HG03095 (cell line): Measurements from ENCODE around the gene LCN2.

Experiments
- ATAC-seq: cut with Tn5 transposase; IDR thresholded peaks from one replicate; pipeline ENCODE4 v1.9.1; 2021; ENCODE audit warnings: moderate library complexity; ENCODE audit not compliant: unreplicated experiment

The LCN2 gene

DNA sequence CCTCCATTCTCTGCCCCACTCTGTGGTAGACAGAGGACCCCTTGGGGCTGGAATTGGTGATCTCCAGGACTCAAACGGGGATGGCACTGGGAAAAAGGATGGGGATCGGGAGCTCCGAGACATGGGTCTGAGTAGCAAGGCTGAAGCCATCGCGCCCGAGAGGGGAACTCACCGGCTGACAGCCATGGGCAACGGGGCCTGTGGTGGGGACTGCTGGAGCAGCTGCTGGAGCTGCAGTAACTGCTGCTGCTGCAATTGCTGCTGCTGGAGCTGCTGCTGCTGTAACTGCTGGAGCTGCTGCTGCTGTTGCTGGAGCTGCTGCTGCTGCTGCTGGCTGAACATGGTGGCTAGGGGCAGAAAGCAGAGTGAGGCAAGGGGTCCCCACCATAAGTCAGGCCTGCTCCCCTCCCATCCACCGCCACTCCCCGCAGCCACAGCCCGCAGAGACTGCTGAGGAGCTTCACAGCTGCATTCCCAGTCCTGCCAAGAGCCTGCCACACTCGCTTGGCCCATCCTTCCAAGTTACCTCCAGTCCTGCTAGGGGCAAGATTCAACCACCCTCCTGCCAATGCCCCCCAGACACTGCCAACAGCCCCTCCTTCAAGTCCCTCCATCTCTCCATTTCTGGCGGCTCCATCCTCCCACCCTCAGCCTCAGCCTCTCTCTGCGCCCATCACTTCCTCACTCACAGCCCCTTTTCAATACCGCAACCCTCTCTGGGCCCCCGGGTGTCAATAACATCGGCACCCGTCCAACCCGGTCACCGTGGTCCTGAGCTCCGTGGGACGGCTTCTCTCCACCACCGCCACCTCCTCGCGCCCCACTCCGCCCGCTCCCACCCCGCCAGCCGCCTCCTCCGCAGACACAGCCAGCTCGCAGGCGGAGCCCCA, 41.5 kb downstream of the LCN2 start:
- ATAC-seq = peak; percentile 7

DNA sequence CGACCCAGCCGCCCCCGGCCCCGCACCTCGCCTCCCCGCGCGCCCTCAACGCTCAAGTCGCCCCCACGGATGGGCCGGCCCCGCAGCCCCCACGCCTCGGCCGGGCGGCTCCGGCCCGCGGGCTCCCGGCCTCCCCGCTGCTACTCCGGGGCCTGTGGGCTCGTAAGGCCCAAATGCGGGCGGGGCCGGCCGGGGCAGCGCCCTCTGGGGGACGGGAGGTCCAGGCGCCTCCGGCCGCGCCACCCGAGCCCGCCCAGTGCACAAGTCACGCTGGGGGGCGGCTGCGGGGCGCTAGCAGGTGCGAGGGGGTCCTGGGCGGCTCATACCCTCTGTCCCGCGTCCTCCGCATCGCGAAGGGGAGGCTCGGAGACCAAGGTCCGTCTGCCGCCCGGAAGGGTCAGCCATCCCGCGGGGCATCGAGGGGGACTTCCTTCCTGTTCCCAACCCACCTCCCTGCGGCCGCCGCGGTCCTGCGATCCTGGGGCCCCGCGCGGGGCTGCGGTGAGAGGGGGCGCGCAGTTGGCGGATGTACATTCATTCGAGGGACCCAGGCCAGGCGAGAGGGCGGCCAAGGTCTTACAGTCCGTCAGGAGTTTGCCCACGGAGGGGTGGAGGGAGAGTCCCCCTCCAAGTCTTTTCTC, 42.3 kb downstream of the LCN2 start, which contains the start of gene CIZ1:
Gene CIZ1, minus strand, starts transcription at position 167 of the 641 bp plus-strand sequence. CDS start 715 bp downstream, outside the sequence.
- peak; percentile 67 for ATAC-seq

DNA sequence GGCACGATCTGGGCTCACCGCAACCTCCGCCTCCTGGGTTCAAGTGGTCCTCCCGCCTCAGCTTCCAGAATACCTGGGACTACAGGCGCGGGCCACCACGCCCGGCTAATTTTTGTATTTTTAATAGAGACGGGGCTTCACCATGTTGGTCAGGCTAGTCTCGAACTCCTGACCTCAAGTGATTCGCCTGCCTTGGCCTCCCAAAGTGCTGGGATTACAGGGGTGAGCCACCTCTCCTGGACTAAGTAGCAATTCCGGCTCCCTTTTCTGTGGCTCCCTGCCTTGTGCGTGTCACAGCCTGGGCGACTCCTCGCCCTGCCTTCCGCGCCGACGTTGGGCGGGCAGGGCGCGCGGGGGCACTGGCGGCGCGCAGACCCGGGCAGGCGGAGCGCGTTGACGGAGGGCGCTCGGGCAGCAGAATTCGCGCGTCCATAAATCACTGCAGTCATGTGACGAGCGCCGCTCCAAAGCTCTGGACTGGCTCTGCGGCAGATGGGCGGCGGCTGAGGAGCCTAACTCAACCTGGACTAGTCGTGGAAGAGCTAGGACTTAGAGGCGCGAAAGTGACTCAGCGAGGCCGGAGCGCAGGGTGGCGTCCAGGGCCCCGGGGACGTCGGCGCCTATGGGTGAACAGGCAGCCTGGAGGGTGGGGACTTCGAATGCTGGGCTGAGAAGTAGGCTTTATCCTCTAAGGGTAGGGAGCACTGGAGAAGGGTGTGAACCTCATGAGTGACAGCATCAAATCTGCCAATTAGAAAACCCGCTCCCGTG, 43.5 kb downstream of the LCN2 start:
- ATAC-seq = no peak

DNA sequence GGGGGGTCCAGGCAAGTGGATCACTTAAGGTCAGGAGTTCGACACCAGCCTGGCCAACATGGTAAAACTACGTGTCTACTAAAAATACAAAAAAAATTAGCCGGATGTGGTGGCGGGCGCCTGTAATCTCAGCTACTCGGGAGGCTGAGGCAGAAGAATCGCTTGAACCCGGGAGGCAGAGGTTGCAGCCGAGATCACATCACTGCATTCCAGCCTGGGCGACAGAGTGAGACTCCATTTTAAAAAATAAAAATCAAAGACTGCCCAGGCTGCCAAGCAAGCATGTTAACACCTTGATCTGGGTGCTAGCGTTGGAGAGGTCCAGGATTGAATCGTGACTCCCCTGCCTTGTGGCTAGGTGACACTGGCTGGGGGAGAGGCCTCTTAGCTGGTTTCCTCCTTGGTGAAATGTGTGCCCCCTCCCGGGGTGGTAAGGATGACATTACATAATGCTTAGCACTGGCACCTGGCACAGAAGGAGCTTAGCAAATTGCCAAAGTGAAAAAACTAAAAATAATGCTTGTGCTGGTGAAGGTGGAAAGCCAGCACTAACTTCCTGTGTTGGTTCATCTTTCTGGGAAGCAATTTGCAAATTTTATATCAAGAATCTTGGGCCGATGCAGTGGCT, 44.3 kb downstream of the LCN2 start:
- ATAC-seq = no peak

DNA sequence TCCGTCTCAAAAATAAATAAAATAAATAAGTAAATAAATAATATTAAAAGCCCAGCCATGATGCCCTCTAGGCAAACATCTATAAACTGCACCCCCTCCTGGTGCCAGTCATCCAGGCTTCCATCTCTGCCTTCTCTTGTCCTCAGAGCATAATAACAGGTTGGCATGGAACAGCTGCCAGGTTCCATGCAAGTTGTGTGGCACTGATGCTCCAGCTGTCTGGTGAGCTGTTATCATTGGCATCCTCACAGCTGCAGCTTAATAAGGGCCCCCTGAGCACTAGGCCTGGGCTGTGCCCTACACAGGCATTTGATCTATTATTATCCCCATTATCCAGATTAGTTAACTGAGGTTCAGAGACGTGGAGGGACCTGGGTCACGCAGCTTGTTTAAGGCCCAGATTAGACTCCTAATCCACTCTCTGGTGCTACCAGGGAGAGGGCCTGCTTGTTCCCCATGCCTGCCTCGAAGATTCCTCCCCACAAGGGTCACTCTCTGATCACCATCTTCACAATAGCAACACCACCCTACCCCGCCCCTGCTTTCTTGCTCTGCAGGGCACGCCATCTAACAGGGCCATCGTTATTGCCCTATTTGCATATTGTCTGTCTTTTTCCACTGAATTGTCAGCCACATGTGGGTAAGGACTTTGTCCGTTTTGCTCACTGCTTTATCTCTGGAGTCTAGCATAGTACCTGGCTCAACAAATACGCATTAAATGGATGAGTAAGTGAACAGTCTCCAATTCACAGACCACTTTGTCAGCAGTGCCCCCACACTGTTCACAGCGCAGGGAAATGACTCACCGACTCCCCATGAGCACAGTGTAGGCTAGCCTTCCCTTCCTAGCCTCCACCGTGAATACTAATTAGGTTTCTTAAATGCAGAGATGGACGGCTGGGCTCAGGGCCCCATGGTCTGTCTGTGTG, 52.5 kb downstream of the LCN2 start:
- no peak for ATAC-seq

DNA sequence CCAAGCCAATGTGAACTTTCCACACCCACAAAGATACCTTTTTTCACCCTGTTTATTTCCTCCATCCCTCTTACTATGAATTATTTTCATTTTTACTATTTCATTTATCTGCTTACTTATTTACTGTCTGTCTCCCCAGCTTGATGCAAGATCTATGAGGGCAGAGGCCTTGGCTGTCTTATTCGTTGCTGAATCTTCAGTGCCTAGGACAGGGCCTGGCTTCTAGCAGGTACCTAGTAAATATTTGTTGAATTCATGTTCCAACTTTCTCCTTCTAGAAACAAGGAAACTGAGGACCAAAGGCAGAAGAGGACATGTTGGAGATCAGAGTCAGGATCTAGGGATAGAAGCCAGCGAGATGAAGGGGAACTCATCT, 53.4 kb downstream of the LCN2 start:
- ATAC-seq = no peak
